ENCODE data around the gene CFAP299.

DNA sequence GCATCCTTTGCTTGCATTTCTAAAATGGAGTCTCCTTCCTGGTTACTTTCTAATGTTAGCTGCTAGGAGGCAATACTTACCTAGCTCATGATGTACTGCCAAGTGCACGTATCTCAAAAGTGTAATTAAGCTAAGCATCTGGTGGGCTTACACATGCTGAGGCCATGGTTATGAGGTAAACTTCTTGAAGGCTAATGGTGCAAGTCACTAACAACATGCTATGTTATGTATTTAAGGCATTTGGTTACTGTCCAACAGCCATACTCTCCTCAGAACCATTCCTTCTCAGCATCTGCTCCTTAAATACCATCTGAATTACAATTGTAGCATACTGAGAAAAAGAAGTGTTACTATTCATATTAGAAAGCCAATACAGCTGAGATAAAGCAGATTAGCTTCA lies 376.4 kb downstream of the CFAP299 start:
- TF ChIP-seq CTCF (IDR thresholded peaks at IDR 0.05): no peak
- TF ChIP-seq POLR2A (IDR thresholded peaks at IDR 0.05): no peak

All from Peyer's patch (tissue), 4 donors.